T-cell (primary cell): Measurements from ENCODE around the gene MELK. TPM values are rescaled to one million over a fixed set of nuclear protein-coding genes. Genes with fewer than 3 reads are reported as not detected.
"Not testable (repeated sequence)": the region's sequence is repeated elsewhere in the genome, so short reads cannot be mapped to it uniquely, and the experiment has no call there.

Experiments
- ATAC-seq, 4 experiments: fragments of 200-7000 bp in 3 of 4; fragments of 150-1000 bp in 1 of 4; cut with Tn5 transposase; replicated peaks in 1 of 4; 1 replicate in 3 of 4; 2 replicates in 1 of 4; pipeline ENCODE4 v1.10.0; 2021; ENCODE audit warnings: moderate library complexity in 3 of 4, mild to moderate bottlenecking in 2 of 4, moderate number of reproducible peaks in 1 of 4
- CTCF ChIA-PET, 2 donors: fragments of 300-600 bp; sonication (Branson Sonifier 250); formaldehyde crosslinking; loops; one replicate each; lab custom pipeline; 2022; ENCODE audit warnings: antibody characterized with exemption in 2 of 2; lab: Charles Lee
- POLR2A ChIA-PET, 2 donors: fragments of 300-600 bp; sonication (Branson Sonifier 250); formaldehyde crosslinking; loops; one replicate each; lab custom pipeline; 2022; ENCODE audit warnings: antibody characterized with exemption in 2 of 2; lab: Charles Lee
- DNase-seq, 35 experiments: peaks; one replicate each; pipeline versions ENCODE4 v3.0.0 to v3.0.0-alpha.2; 2013 to 2023
- H3K27ac ChIP-seq: one replicate; pipeline ENCODE4 v1.5.1; 2013; ENCODE audit warnings: low read length
- H3K27me3 ChIP-seq, 2 experiments: replicated peaks in 1 of 2; 1 replicate in 1 of 2; 2 replicates in 1 of 2; pipeline versions ENCODE4 v1.6.1 to v1.7.0; 2013; ENCODE audit warnings: low read length in 1 of 2, mixed read lengths in 1 of 2; ENCODE audit not compliant: control insufficient read depth in 2 of 2, insufficient read depth in 2 of 2; ENCODE audit errors: extremely low read depth in 1 of 2
- H3K36me3 ChIP-seq, 2 donors: 1 replicate in 1 of 2; 2 replicates in 1 of 2; pipeline versions ENCODE4 v1.6.1 to v1.7.0; 2013; ENCODE audit warnings: low read length in 1 of 2; ENCODE audit not compliant: control insufficient read depth in 2 of 2, insufficient read depth in 1 of 2; ENCODE audit errors: extremely low read depth in 1 of 2
- H3K4me1 ChIP-seq, 2 experiments: 1 replicate in 1 of 2; 2 replicates in 1 of 2; pipeline versions ENCODE4 v1.6.1 to v1.7.0; 2013; ENCODE audit warnings: low read length in 2 of 2, mixed read lengths in 1 of 2; ENCODE audit not compliant: insufficient read depth in 2 of 2, control insufficient read depth in 1 of 2; ENCODE audit errors: extremely low read depth in 1 of 2
- H3K4me3 ChIP-seq, 2 donors: 1 replicate in 1 of 2; 2 replicates in 1 of 2; pipeline versions ENCODE4 v1.5.1 to v1.7.0; 2013; ENCODE audit warnings: mild to moderate bottlenecking in 2 of 2, low read length in 1 of 2, moderate library complexity in 1 of 2; ENCODE audit not compliant: control insufficient read depth in 1 of 2; ENCODE audit errors: extremely low read depth in 1 of 2
- H3K9me3 ChIP-seq: 2 replicates; pipeline ENCODE4 v1.7.0; 2013
- H3K27ac Mint-ChIP-seq, 2 donors: one replicate each; pipeline ENCODE4 v1.8.0; 2020 to 2021; ENCODE audit warnings: mild to moderate bottlenecking in 2 of 2, mixed read lengths in 2 of 2
- H3K27me3 Mint-ChIP-seq, 2 donors: one replicate each; pipeline ENCODE4 v1.8.0; 2021 to 2022; ENCODE audit warnings: mixed read lengths in 2 of 2
- H3K36me3 Mint-ChIP-seq: one replicate; pipeline ENCODE4 v1.8.0; 2021; ENCODE audit warnings: mixed read lengths
- H3K4me1 Mint-ChIP-seq, 3 donors: one replicate each; pipeline ENCODE4 v1.8.0; 2020 to 2022; ENCODE audit warnings: mixed read lengths in 3 of 3, mild to moderate bottlenecking in 1 of 3
- H3K4me3 Mint-ChIP-seq, 3 donors: one replicate each; pipeline ENCODE4 v1.8.0; 2020 to 2022; ENCODE audit warnings: mild to moderate bottlenecking in 3 of 3, mixed read lengths in 3 of 3, moderate library complexity in 3 of 3
- H3K9me3 Mint-ChIP-seq, 3 donors: one replicate each; pipeline ENCODE4 v1.8.0; 2020 to 2022; ENCODE audit warnings: mixed read lengths in 3 of 3
- WGBS: methylation state at CpG from one replicate; pipeline ENCODE4 v1.1.5; 2013; ENCODE audit warnings: missing lambda C conversion rate; ENCODE audit not compliant: insufficient coverage; 5-methylcytosine and 5-hydroxymethylcytosine counted together
- total RNA-seq, 35 experiments: library from RNA in 6 of 35; stranded (reverse) in 6 of 35; fragments of 120-200 nt in 1 of 35; gene quantifications; one replicate each; pipeline versions ENCODE4 v1.2.1 to v1.2.4 and lab custom pipeline; 2013 to 2026

Gene MELK
- total RNA-seq, result 1 to 10 TPM in 1 of 5 donors, under 1 TPM in 4; 0.44 to 1.3 (median 0.69) TPM
- 0.70 TPM for total RNA-seq (2013)
- total RNA-seq (lab: John Stamatoyannopoulos, UW), result 0 to 25.3 (median 0.55) reads per million in 29 experiments

DNA sequence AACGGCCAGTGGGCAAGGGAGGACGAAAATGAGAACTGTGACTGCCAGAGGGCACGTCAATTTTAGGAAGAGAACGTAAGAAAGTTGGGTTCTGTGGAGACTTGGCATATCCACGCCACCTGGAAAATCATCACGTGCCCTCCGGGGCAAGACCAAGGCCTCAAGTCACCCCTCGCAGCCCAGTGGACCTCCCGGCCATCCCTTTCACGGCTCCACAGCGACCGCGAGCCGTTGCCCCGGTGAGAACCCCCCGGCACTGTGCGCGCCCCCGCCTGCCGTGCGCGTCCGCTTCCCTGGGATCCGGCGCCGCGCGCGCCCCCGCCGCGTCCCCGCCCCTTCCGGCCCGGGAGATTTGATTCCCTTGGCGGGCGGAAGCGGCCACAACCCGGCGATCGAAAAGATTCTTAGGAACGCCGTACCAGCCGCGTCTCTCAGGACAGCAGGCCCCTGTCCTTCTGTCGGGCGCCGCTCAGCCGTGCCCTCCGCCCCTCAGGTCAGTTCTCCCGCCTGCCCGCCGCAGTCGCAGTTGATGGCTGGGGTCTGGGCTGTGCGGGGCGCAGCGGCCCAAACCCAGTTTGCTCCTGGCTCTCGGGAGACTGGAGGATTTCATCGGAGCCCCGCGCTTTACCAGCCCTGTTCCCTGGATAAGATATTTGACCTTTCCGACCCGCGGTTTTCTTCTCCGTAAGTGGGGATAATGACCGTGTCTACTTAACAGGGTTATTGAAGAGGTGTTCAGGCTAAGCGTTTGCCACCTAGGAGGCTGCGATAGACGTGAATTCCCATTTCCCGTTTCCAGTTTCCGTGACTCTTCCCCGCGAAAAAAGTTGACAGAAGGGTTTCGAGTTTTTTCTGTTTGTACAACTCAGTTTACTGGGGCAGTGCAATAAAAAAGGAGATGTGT, at the start of gene MELK:
MELK (plus strand) TSS at position 381 of the 904 bp plus-strand sequence. CDS start 8,787 bp downstream, outside the sequence.
- H3K27me3 ChIP-seq, result peaks cover 0 to 5% of the 10 kb centered on the region in 2 experiments
- peak within 1 kb of the TSS; percentile 85 to 95 for H3K4me3 ChIP-seq
- H3K4me1 ChIP-seq, result peaks cover 2 to 14% of the 10 kb centered on the region in 2 experiments
- Mint-ChIP-seq H3K27me3 (peaks cover 0 to 6% of the 10 kb centered on the region in 2 donors), H3K36me3 (no peaks in the 10 kb centered on the region), H3K4me3 (peak within 1 kb of the TSS; percentile 85 to 91 (median 85)), H3K9me3 (no peaks in the 10 kb centered on the region), H3K27ac (peak within 1 kb of the TSS; percentile 67 to 84), H3K4me1 (peaks cover 12 to 28% (median 17%) of the 10 kb centered on the region in 3 donors)
- H3K27ac ChIP-seq, result peak within 1 kb of the TSS; percentile 69
- POLR2A ChIA-PET, result no interaction called here
- DNase-seq, result peak; percentile 61 to 88 (median 78)
- CTCF ChIA-PET, result no interaction called here
- H3K9me3 ChIP-seq, result no peaks in the 10 kb centered on the region
- WGBS, result under 1% methylated on average over 70 of the region's 74 CpGs
- ATAC-seq, result peak; percentile 86 to 90 (median 88)
- H3K36me3 ChIP-seq, result no peaks in the 10 kb centered on the region

DNA sequence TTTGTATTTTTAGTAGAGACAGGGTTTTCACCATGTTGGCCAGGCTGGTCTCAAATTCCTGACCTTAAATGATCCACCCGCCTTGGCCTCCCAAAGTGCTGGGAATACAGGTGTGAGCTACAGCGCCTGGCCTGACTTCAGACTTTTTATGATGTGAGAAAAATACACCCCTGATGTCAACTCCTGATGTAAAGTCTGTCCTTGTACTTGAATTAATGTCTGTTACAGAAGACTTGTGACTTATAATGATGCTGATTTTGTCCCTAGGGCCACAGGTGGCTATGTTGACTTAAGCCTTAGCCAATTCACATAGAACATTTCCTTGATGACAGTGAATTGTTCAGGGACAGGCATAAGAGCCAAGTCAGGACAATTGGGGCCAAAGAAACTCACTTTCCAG, 42.5 kb upstream of the MELK start:
- H3K4me1 ChIP-seq, result no peaks in the 10 kb centered on the region
- H3K36me3 ChIP-seq, result no peaks in the 10 kb centered on the region
- ChIA-PET POLR2A (no interaction called here), CTCF (interaction anchor here in 1 of 2 donors (0.6 kb wide), 1 partner anchor 54 kb away, joined by 3 read pairs; no protein-coding TSS in a partner anchor)
- Mint-ChIP-seq H3K27me3 (no peaks in the 10 kb centered on the region), H3K27ac (no peak overlapping the region), H3K4me1 (peaks cover 0 to 3% (median 0%) of the 10 kb centered on the region in 3 donors), H3K9me3 (peaks cover 0 to 3% (median 0%) of the 10 kb centered on the region in 3 donors), H3K4me3 (no peak overlapping the region), H3K36me3 (no peaks in the 10 kb centered on the region)
- DNase-seq (no peak), ATAC-seq (no peak)
- H3K9me3 ChIP-seq, result no peaks in the 10 kb centered on the region
- WGBS, result 100% methylated on average over 1 of the region's 2 CpGs
- H3K4me3 ChIP-seq, result no peak overlapping the region
- H3K27me3 ChIP-seq, result no peaks in the 10 kb centered on the region
- H3K27ac ChIP-seq, result no peak overlapping the region

DNA sequence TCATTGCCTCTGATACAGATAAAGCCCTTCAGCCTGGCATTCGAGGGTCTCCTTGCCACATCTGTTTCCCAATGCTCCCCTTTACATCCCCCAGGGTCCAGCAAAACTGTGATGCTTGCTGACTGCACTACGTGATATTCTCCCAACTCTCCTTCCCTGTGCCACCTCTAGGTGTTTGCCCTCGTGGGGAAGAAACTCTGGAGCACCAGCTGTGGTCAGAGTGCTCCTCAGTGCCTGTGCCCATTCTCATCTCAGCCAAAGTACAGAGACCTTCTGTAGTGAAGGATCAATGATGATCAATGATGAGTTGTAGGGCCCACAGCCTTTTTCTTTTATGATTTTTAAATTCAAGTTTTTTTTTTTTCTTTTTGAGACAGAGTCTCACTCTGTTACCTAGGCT, 40.3 kb upstream of the MELK start:
- no peaks in the 10 kb centered on the region for H3K9me3 ChIP-seq
- CTCF ChIA-PET, result no interaction called here
- no peaks in the 10 kb centered on the region for H3K36me3 ChIP-seq
- no peak overlapping the region for H3K4me3 ChIP-seq
- H3K9me3 Mint-ChIP-seq, result peaks cover 0 to 3% (median 0%) of the 10 kb centered on the region in 3 donors
- POLR2A ChIA-PET, result no interaction called here
- H3K27ac Mint-ChIP-seq, result no peak overlapping the region
- no peak overlapping the region for H3K4me3 Mint-ChIP-seq
- H3K27ac ChIP-seq, result no peak overlapping the region
- no peaks in the 10 kb centered on the region for H3K27me3 ChIP-seq
- no peaks in the 10 kb centered on the region for H3K4me1 ChIP-seq
- H3K27me3 Mint-ChIP-seq, result no peaks in the 10 kb centered on the region
- 30% methylated on average over 2 of the region's 3 CpGs for WGBS
- DNase-seq, result no peak
- H3K4me1 Mint-ChIP-seq, result peaks cover 0 to 3% (median 0%) of the 10 kb centered on the region in 3 donors
- ATAC-seq, result no peak
- no peaks in the 10 kb centered on the region for H3K36me3 Mint-ChIP-seq

DNA sequence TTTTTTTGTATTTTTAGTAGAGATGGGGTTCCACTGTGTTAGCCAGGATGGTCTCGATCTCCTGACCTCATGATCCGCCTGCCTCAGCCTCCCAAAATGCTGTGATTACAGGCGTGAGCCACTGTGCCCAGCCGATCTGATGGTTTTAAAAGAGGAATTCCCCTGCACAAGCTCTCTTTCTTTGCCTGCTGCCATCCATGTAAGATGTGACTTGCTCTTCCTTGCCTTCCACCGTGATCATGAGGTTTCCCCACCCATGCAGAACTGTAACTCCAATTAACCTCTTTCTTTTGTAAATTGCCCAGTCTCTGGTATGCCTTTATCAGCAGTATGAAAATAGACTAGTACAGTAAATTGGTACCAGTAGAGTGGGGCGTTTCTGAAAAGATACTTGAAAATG, 39.0 kb upstream of the MELK start:
- 94% methylated on average over 5 of the region's 6 CpGs for WGBS
- H3K4me3 Mint-ChIP-seq, H3K36me3 Mint-ChIP-seq, H3K27ac Mint-ChIP-seq, DNase-seq, CTCF ChIA-PET, H3K36me3 ChIP-seq, H3K4me1 Mint-ChIP-seq, H3K27me3 Mint-ChIP-seq, POLR2A ChIA-PET, H3K9me3 ChIP-seq, H3K27me3 ChIP-seq, H3K27ac ChIP-seq, H3K9me3 Mint-ChIP-seq, H3K4me3 ChIP-seq, ATAC-seq, H3K4me1 ChIP-seq: not testable (repeated sequence)

DNA sequence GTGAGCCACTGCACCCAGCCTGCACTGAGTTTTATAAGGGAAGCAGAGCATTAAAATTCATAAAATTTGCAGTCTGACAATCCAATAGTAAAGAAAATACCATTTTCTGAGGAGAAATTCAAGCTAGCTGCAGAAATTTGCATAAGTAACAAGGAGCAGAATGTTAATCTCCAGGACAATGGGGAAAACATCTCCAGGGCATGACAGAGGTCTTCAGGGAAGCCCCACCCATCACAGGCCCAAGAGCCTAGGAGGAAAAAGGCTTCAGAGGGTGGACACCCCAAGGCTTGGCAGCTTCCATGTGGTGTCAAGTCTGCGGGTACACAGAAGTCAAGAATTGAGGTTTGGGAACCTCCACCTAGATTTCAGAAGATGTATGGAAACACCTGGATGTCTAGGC, 37.6 kb upstream of the MELK start:
- 100% methylated on average over 1 of the region's 1 CpG for whole genome bisulfite sequencing
- Histone ChIP-seq H3K27me3 (no peaks in the 10 kb centered on the region), H3K27ac (no peak overlapping the region), H3K4me3 (no peak overlapping the region), H3K36me3 (no peaks in the 10 kb centered on the region), H3K9me3 (no peaks in the 10 kb centered on the region), H3K4me1 (no peaks in the 10 kb centered on the region)
- ATAC-seq, result no peak
- Mint-ChIP-seq H3K9me3 (peaks cover 0 to 3% (median 0%) of the 10 kb centered on the region in 3 donors), H3K4me1 (peaks cover 0 to 3% (median 0%) of the 10 kb centered on the region in 3 donors), H3K27ac (no peak overlapping the region), H3K27me3 (no peaks in the 10 kb centered on the region), H3K36me3 (no peaks in the 10 kb centered on the region), H3K4me3 (no peak overlapping the region)
- DNase-seq, result no peak
- POLR2A ChIA-PET, result no interaction called here
- CTCF ChIA-PET, result interaction anchor here in 1 of 2 donors (0.6 kb wide), 1 partner anchor 23 kb away, joined by 5 read pairs; no protein-coding TSS in a partner anchor

DNA sequence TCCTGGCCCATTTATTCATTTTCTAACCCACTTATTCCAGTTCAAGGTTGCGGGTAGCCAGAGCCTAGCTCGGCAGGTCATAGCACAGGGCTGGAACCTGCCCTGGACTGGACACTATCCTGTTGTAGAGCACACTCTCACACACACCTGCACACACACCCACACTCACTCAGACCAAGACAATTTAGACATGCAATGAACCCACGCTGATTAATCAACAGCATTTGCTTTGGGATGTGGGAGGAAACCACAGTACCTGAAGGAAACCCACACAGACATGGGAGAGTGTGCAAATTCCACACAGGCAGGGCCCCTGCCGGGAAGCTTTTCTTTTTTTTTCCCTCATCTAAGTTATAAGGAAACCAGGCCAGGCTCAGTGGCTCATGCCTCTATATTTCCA, 34.8 kb upstream of the MELK start:
- CTCF ChIA-PET, result interaction anchor here in 1 of 2 donors (0.7 kb wide), 1 partner anchor 96 kb away, joined by 6 read pairs; no protein-coding TSS in a partner anchor
- POLR2A ChIA-PET, result no interaction called here
- no peak overlapping the region for H3K27ac ChIP-seq
- Mint-ChIP-seq H3K27ac (no peak overlapping the region), H3K9me3 (peaks cover 0 to 3% (median 0%) of the 10 kb centered on the region in 3 donors), H3K27me3 (no peaks in the 10 kb centered on the region), H3K4me3 (no peak overlapping the region), H3K36me3 (no peaks in the 10 kb centered on the region), H3K4me1 (no peaks in the 10 kb centered on the region)
- no peak for ATAC-seq
- 100% methylated on average over 2 of the region's 4 CpGs for WGBS
- H3K9me3 ChIP-seq, result no peaks in the 10 kb centered on the region
- no peaks in the 10 kb centered on the region for H3K27me3 ChIP-seq
- no peak for DNase-seq
- no peaks in the 10 kb centered on the region for H3K4me1 ChIP-seq
- no peak overlapping the region for H3K4me3 ChIP-seq
- no peaks in the 10 kb centered on the region for H3K36me3 ChIP-seq
